Kidney capillary endothelial cell (primary cell): ENCODE measurements around the gene BRAF.
"Not testable (repeated sequence)": the region's sequence is repeated elsewhere in the genome, so short reads cannot be mapped to it uniquely, and the experiment has no call there.

Experiments
- DNase-seq: peaks from one replicate; pipeline ENCODE4 v3.0.0-alpha.2; 2018; ENCODE audit warnings: low spot score

Gene BRAF

DNA sequence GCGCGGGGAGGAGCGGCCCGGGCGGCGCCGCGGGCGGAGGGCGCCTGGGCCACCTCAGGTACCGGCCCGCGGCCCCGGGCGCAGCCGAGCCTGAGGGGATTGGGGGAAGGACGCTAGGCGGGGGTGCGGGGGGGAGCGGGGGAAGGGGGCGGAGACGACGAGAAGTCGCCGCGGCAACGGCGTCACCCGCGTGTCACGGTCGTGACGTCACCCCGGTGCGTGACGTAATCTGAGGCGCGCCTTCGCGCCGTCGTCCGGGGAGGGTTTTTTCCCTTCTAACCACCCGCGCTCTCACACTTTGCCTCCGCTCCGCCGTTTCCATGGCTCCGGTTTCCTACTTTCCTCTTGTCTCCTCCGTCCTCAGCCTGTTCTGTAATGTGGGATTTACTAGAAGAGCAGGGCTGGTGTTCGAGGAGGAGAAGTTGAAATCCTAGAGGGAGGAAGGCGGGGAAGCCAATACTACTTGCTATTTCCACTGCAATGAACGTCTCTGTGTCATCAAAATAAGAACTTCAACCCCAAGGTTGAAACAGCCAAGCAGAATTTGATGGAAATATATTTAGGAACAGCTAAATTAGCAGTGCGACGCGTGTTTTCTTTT, at the start of gene BRAF:
BRAF (minus strand) TSS at position 109 of the 601 bp plus-strand sequence. CDS start 226 bp downstream, outside the sequence.
- DNase-seq = peak; percentile 69

DNA sequence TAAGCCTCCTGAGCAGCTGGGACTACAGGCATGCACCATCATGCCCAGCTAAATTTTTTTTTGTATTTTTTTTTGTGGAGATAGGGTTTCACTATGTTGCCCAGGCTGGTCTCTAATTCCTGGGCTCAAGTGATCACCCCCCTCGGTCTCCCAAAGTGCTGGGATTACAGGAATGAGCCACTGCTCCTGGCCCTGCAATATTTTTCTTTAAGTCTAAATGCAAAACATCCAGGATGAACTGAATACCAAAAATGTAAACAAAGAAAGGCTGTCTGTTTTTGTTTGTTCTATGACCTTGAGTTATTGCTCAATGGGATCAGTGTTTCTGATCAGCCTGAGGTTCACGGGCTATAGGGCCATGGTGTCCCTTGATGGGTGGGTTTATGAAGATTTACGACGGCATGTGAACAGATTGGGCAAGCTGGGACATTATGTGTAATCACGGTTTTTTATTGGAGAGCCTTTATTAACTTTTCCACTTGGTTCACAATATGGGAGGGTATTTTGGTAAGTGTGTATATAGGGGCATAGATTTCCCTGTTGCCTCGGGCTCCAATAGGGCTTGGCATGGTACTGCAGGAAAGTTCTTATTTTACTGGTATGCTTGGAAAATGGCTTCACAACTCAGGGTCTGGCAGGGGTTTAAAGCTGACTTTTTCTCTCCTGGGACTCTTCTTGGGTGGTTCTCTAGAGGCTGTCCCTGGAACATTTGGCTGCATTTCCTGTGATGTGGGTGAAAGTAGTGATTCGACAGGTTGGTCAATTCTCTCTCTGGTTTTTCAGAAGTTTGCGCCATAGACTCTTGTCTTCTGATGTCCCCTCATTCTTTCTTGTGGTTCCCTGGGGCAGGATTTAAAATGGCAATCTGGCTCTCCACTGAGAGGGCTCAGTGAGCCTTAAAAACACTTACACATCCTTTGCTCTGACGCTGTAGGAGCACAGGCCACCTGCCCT, 48.4 kb upstream of the BRAF start:
- DNase-seq = no peak

DNA sequence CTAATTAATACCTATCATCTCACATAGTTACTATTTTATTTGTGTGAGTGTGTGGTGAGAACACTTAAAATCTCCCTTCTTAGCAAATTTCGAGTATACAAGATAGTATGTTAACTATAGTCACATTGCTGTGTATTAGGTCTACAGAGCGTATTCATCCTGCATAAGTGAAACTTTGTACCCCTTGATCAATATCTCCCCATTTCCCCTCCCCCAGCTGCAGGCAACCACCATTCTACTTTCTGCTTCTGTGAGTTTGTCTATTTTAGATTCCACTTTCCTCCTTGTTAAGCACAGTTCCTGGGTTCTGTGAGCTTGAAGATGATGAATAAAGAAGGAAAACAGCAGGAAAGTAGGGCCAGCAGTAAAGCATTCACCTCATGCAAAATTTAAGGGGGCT, 47.6 kb upstream of the BRAF start:
- DNase-seq = no peak

DNA sequence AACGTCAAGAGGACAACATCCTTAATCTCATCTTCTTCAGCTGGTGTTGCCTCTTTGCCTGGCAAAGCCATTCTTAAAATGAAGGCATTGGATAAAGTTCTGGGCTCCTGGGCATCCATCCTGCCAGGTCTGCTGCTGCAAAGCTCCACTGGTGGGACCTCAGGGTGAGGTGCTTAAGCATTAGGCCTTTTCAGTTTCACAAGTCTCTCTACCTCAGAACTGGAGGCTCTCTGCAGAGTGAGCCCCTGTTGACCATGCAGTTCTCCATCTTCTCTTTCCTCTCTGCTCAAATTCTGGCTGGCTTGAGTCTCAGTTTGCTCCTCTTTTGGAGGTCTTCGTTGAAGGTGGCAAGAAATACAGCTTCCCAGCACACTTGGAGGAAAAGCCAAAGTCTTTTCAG, 42.7 kb upstream of the BRAF start:
- DNase-seq = no peak

DNA sequence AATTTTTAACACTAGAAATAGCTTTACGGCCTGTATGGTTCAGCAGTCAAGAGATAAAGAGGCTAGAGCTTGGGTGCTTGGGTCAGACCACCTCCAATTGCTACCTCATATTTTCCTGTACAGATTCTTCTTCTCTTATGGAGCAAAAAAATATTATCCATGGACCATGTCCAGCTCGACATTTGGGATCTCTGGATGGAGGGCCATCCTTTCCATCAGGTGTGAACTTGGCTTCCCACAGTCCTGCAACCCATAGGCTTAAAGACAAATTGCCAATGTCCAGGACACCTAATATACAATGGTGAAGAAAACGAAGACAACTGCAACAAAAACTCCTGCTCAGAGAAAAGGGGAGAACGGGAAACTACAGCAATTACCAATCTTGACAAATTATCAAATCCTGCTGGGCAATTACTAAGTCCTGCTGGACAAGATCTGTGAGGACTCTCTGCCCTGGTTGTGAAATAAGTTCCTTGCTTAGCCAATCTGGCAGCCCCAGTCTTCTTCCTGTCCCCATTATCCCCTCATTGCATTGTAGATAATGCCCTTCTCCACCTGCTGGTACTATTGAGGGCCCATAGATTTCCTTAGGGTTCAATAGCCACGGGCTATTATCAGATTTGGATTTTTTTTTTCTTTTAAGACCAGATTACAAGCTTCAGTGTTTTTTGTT, 42.0 kb upstream of the BRAF start:
- DNase-seq = no peak

DNA sequence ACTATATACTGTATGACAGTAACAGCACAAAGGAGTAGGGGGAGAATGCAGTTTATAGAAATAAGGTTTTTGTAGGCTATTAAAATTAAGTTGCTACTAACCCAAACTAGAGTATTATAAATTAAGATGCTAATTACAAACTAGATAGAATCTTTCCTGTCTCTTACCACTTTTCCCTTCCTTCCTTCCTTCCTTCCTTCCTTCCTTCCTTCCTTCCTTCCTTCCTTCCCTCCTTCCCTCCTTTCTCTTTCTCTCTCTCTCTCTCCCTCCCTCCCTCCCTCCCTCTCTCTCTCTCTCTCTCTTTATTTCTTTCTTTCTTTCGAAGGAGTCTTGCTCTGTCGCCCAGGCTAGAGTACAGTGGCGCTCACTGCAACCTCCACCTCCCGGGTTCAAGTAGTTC, 36.4 kb upstream of the BRAF start:
- DNase-seq = no peak

DNA sequence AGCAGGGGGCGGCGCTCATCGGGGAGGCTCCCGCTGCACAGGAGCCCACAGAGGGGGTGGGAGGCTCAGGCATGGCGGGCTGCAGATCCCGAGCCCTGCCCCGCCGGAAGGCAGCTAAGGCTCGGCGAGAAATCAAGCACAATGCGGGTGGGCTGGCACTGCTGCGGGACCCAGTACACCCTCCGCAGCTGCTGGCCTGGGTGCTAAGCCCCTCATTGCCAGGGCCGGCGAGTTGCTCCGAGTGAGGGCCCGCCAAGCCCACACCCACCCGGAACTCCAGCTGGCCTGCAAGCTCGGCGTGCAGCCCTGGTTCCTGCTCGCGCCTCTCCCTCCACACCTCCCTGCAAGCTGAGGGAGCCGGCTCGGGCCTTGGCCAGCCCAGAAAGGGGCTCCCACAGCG, 32.3 kb upstream of the BRAF start:
- not testable (repeated sequence) for DNase-seq

DNA sequence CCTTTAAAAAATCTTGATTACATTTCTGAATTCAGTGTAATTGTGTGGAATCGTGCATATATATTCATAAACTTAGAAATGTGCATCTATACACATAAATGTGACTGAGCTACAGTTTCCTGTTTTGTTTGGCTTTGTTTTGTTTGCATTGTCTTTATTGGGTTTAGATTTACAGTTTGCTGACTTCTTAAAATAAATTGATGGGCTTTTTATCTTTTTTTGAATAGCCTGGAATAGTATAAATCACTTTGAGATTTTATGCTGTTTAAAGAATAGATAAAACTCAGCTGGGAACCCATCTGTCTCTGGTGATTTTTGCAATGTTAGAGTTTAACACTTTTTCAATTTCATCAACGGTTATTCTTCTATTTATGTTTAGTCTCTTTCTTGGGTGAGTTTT, 21.2 kb upstream of the BRAF start:
- no peak for DNase-seq

DNA sequence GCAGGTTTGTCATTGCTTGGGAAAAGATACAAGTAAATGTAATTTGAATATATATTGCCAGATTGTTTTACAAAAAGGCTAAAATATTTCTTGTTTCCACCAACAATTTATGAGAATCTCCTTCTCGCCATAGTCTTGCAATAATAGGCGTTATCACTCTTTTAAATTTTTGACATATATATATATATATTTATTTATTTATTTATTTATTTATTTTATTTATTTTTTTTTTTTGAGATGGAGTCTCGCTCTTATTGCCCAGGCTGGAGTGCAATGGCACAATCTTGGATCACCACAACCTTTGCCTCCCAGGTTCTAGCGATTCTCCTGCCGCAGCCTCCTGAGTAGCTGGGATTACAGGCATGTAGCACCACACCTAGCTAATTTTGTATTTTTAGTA, 17.5 kb upstream of the BRAF start:
- DNase-seq = not testable (repeated sequence)

DNA sequence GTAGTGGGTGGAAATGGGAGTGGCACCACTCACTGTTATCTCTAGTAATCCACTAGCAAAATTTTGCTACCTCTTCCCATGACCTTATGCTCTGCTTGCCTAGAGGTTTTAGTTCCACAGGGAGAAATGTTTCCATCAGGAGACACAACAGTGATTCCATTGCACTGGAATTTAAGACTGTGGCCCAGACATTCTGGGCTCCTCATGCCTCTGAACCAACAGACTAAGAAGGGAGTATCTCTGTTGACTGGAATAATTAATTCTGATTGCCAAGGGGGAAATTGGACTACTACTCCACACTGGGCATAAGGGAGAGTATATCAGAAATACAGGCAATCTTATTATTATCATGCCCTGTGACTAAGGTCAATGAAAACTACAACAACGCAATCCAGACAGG, 16.2 kb upstream of the BRAF start:
- DNase-seq = no peak

DNA sequence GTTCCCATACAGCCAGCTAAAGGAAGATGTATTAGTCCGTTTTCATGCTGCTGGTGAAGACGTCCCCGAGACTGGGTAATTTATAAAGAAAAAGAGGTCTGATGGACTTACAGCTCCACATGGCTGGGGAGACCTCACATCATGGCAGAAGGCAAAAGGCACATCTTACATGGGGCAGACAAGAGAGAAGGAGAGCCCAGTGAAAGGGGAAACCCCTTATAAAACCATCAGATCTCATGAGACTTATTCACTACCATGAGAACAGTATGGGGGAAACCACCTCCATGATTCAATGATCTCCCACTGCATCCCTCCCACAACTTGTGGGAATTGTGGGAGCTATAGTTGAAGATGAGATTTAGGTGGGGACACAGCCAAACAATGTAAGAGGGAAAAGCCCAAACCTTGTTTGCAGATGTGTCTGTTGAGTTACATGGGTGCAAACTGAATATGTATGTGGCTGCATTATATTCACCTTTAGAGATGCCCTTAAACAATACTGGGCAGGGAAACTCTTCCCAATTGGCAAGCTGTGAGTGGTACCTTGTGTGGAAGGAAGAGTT, 13.1 kb upstream of the BRAF start:
- DNase-seq = no peak

DNA sequence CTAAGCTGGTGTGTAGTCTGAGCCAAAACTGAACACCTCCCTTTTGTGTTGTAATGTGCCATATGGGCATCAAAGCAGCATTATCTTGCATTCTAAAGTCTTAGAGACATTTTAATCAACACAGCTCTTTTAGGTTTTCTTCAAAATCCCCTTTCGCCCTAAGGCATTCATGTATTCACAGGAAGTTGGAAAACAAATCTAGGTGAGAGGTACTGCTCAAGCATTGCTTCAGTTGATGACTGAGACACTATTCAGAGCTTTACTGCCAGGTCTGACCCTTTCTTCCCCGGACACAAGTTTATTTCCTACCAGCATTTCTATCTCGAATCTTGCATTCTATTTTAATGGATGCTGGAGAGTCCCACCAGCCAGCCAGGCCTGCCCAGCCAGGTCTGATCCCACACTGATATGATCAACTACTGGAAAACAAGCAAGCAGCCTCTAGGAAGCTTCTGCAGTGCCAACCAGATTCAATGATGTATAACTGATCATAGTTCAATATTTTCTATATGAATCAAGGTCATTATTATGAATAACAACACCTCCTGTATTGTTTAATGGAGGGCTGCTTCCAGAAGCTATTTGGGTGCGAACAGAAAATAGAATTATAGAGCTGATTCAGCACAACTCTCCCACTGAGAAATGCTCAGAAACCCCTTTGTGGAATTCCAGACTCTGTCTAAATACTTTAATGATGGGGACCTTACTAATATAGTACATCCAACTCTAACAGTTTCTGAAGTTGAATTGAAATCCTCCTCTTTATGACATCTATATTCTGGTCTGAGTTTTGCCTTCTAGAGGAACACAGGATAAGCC, 4.0 kb upstream of the BRAF start:
- no peak for DNase-seq

DNA sequence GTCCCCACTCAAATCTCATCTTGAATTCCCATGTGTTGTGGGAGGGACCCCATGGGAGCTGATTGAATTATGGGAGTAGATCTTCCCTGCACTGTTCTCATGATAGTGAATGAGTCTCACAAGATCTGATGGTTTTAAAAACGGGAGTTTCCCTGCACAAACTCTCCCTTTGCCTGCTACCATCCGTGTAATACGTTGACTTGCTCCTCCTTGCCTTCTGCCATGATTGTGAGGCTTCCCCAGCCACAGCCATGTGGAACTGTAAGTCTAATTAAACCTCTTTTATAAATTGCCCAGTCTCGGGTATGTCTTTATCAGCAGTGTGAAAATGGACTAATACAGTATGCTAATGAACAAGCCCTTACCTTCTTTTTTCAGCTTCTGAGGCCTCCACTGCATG, 3.2 kb upstream of the BRAF start:
- DNase-seq = not testable (repeated sequence)

DNA sequence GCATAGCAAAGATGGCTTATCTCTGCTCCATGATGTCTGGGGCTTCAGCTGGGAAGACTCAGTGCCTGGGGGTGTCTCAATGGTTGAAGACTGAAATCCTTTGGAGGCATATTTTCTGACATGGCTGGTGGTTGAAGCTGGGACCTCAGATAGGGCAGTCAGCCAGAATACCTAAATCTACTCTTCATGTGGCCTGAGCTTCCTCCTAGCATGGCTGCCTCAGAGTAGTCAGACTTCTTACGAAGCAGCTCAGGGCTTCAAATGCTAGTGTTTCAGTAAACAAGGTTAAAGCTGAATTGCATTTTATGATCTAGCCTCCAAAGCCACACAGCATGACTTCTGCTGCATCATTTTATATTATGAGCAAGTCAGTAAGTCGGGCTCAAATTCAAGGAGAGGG, 2.6 kb upstream of the BRAF start:
- no peak for DNase-seq

DNA sequence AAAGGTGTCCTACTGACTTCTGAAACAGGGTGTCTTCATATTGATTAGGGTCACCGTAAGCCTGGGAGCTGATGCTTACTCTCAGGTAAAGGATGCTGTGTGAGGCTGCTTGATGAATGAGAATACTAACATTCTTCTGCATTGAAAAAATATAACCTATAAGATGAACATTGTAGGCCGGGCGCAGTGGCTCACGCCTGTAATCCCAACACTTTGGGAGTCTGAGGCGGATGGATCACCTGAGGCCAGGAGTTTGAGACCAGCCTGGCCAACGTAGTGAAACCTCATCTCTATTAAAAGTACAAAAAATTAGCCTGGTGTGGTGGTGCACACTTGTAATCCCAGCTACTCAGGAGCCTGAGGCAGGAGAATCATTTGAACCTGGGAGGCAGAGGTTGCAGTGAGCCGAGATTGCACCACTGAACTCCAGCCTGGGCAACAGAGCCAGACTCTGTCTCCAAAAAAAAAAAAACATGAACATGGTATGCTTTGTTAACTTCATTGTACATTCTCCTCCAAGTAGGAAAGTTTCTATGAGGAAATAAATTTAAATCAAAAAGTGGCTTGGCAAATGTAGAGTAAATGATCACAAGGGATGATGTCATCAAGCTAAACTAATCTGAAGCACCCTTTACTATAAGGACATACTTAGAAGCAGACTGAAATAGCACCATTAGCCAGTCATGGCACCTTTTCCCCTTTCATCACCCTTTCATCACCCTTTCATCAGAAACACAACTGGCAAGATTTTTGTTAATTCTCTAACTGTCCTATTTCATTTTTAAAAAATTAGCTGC, 1.5 kb upstream of the BRAF start:
- no peak for DNase-seq

DNA sequence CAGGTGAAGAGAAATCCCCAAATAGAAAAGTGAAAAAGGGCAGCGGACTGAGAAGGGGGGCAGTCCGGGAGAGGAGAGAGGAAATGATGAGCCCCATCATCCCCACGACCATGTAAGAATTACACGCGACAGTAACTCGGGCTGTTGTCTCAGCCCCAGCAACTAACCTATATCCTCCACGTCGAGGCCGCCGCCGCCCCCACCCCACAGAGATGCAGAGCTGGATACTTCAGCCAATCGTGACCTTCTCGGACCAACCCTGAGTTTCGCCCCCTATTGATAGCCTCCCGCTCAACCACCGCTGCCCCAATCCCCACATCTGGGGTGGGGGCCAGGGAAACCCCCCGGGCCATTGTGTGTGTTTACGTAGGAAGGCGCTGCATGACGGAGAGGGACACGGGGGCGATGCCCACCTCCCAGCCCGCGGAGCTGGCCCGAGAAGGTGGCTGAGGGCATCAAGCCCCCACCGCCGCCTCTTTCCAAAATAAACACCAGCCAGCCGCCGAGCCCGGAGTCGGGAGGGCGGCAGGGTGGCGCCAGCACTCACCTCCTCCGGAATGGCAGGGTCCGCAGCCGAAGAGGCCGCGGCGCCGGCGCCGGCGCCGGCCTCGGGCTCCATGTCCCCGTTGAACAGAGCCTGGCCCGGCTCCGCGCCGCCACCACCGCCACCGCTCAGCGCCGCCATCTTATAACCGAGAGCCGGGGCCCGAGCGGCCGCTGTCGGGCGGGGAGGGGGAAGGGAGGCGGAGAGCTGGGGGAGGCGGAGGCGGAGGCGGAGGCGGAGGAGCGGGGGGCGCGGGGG, 509 bp downstream of the BRAF start:
- peak; percentile 57 for DNase-seq

DNA sequence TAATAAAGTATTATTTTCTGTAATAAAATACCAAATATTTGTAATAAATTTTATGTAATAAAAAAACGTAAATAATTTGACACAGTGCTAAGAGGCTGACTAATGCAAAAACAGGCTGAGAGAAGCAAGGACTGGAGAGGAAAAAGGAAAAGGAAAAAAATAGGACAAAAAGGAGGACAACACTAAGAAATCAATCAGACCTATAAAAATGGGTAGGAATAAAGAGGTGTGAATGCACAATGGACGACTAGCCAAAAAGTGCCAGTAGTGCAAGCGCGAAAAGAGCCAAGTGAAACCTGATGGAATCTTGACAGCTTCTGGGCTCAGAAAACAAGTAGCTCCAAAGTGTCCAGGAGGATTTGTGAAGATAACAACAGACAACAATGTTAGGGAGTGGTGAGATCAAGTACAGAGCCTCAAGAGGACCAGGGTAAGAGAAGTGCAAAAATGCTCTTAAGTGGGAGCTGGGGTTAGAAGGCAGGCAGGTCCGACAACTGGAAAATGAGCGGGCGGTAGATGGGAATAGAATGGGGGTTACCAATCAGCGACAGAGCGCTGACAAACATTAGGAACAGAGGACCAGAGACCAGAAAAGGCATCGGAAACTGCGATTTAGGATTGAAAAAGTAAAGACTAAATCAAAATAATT, 1.2 kb downstream of the BRAF start:
- peak; percentile 25 for DNase-seq

DNA sequence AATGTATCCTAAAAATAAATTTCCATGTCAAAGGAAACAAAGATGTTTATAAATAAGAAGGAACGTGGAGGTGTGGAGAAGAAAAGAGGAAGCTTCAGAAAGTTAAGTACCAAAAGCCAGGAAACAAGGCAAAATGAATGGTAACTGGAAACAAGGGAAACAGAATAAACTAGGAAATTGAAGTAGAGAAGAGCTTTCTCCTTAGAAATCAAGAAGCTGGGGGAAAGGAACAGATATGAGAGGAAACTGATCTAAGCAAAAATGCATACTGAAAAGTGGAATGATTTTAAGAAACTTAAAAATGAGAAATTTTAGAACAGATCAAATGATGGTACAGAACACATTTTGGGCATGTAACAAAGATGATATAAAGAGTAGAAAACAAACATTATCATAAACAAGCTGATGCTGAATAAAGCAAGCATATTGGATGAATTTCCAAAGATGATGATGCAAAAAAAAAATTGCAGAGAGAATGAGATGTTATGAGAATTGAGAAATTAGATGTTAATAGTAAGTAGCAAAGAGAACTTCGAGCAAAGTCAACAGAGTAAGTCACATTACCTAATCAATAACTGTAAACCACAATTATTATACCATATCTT, 1.9 kb downstream of the BRAF start:
- DNase-seq = no peak

DNA sequence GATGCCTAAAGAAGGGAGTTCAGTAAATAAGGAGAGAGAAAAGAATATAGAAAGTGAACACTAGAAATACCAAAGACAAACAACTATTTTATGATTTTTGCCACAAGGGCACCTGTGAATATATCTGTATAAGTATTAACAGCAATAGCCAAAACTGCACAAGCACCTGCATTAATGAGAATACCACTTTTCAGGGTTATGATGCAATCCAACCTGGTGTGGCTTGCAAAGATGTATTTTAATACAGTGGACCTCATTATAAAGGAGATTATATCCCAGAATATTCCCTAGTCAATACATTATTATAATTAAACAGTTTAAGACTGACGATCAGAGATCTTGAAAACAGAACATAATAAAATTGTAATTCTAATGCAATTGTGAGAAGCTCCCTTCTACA, 4.0 kb downstream of the BRAF start:
- no peak for DNase-seq
